ENCODE data around the gene PTPRCAP.
"Not testable (repeated sequence)": the region's sequence is repeated elsewhere in the genome, so short reads cannot be mapped to it uniquely, and the experiment has no call there.

PTPRCAP gene

DNA sequence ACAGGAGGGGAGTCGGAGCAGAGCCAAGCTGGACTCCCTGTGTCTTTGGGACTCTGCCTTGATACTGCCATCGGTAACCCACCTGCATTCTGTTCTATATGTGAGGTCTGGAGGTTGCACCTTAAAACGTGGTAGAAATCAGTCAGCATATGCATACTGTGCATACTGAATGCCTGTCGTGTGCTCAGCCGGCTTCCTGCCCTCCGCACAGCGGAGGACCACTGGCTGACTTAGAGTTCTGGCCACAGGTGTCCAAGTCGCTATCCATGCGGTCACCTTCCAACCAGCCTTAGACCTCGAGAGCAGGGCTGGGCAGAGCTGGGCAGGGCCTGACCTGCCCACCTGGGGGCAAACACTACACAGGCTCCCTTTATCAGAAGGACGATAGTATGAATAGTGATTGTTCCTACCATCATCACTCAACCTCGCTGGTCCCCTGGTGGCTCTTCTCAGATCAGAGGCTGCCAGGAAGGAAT, 29.8 kb downstream of the PTPRCAP start:
- DNase-seq: peak; percentile 31

- DNase-seq: peak; percentile 52
These were observed 30.4 kb downstream of the PTPRCAP start for GRCh38 chr11:67406969-67407687.

- DNase-seq: no peak
These were observed 31.0 kb downstream of the PTPRCAP start for GRCh38 chr11:67406420-67406968.

DNA sequence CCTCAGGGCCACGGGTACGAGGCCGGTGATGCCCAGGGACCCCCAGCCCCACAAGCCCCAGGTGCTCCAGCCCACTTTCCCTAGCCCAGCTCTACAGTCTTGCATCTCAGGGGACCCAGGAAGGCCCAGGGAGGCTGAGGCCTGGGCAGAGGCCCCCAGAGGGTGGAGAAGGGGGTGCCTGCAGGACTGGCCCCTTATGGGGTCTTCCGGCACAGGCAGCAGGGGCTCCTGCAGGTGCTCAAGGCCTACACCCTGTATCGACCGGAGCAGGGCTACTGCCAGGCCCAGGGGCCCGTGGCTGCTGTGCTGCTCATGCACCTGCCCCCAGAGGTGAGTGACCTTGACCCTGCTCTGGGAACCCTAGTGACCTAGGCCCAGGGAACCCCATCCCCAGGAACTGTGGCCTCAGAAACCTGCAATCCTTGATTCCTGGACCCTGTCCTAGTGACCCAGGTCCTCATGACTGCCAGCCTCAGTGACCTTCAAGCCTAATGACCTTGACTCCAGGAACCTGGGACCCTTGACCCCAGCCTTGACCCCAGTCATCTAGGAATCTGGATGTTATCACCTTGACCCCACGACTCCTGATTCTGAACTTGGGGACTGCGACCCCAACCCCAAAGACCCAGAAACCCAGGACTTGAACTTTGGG, 31.7 kb downstream of the PTPRCAP start:
- no peak for DNase-seq

DNA sequence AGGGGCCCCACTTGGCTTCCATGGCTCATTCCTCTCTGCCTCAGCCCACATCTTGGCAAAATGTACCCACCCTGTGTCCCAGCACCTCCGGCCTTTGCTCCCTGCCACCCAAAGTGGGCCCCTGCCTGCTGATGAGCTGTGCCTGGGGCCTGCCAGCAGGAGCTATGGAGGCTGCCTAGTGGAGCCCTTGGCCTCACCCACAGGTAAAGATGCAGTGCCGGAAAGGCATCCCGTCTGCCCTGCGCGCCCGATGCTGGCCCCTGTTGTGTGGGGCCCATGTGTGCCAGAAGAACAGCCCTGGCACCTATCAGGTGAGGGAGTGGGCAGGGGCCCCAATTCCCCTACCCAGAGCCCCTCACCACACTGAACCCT, 32.3 kb downstream of the PTPRCAP start:
- DNase-seq: peak; percentile 34

- peak; percentile 54 for DNase-seq
These were observed 32.8 kb downstream of the PTPRCAP start for GRCh38 chr11:67404515-67405195.

- not testable (repeated sequence) for DNase-seq
These were observed 34.4 kb downstream of the PTPRCAP start for GRCh38 chr11:67403085-67403484.

GRCh38 chr11:67402192-67402839, 35.2 kb downstream of the PTPRCAP start:
- not testable (repeated sequence) for DNase-seq

DNA sequence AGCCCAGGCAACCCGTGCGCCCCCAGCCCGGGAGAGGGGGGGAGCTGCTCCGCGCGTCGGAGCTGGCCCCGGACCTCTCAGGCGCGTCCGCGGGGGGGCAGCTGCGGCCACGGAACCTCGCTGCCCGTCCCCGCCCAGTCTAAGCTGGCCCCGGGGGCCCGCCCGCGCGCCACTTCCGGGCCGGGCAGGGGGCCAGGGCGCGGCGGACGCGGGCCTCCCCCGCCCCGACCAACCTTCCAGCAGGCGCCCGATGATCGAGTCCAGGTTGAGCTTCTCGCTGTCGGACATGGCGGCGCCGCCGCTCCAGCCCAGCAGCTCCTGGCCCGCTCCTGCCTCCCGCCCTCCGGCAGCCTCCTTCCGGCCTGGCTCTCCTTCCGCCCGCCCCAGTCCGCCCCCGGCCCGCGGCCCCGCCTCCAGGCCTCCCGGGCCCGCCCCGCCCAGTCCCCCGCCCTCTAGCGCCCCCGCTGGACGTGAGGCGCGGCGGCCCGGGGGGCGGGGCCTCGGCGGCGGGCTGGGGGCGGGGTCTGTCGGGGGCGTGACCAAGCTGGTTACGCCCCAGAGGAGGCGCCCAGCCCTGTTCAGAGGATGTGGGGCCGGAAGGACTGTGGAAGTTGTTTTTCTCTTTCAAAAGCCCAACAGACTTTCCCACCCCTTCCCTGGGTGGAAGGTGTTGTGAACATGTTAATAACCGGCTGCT, 35.8 kb downstream of the PTPRCAP start, which contains the start of gene PPP1CA:
Gene PPP1CA (minus strand): TSS at position 364 of the 697 bp plus-strand sequence. CDS start 76 bp downstream, at position 288.
- DNase-seq: peak; percentile 96

GRCh38 chr11:67400942-67401494, 36.5 kb downstream of the PTPRCAP start:
- no peak for DNase-seq

- DNase-seq: peak; percentile 31
These were observed 37.1 kb downstream of the PTPRCAP start for GRCh38 chr11:67400251-67400941.

DNA sequence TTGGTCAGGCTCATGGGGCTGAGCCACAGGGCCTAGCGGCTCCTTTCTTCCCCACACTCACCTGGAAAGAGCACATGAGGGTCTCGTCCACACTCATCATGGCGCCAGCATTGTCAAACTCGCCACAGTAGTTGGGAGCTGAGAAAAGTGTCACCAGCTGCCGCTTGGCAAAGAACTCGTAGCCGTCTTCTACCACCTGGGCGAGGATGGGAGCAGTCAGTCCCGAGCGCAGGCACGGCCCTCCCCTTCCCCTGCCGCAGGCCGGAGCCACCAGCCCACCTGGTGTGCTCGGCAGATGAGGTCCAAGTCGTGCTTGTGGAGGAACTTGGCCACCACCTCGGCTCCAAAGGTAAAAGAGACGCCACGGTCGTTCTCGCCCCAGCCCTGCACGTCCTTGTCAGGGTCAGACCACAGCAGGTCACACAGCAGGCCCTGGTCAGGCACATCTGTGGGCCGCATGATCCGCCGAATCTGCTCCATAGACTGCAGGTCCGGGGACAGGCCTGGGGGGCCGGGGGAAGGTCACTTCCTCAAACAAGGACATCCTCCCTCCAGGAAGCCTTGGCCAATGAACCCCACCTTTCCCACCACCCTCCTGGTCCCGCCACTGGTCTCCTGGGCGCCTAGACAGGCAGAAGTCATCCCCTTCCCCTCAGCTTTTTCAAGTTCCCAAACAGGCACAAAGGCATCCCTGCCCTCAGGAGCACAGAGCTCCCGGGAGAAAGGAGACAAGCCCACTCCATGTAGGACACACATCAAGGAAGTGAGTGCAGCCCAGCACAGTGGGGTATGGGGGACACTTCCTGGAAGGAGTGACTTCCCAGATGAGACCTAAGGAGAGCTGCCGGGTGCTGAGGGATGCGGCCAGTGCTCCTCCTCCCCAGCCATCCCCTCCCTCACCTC, 38.6 kb downstream of the PTPRCAP start:
- DNase-seq: no peak

DNA sequence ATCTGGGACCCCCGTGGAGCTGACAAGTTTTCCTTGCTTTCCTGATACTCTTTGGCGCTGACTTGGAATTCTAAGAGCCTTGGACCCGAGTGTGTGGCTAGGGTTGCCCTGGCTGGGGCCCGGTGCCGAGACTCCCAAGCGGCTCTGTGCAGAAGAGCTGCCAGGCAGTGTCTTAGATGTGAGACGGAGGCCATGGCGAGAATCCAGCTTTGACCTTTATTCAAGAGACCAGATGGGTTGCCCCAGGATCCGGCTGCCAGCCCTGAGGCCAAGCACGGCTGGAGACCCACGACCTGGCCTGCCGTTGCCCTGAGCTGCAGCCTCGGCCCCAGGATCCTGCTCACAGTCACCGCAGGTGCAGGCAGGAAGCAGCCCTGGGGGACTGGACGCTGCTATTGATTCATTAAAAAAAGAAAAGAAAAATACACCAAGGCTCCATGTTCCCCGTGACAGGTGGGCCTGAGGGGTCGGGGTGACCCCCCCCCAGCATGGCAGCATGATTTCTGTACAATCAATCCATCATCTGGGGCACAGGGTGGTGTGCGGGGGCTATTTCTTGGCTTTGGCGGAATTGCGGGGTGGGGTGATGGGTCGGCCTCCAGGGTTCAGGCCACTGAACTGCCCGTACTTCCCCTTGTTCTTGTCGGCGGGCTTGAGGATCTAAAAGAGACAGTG, 39.4 kb downstream of the PTPRCAP start:
- DNase-seq: no peak

- DNase-seq: no peak
These were observed 39.9 kb downstream of the PTPRCAP start for GRCh38 chr11:67397536-67397935.

DNA sequence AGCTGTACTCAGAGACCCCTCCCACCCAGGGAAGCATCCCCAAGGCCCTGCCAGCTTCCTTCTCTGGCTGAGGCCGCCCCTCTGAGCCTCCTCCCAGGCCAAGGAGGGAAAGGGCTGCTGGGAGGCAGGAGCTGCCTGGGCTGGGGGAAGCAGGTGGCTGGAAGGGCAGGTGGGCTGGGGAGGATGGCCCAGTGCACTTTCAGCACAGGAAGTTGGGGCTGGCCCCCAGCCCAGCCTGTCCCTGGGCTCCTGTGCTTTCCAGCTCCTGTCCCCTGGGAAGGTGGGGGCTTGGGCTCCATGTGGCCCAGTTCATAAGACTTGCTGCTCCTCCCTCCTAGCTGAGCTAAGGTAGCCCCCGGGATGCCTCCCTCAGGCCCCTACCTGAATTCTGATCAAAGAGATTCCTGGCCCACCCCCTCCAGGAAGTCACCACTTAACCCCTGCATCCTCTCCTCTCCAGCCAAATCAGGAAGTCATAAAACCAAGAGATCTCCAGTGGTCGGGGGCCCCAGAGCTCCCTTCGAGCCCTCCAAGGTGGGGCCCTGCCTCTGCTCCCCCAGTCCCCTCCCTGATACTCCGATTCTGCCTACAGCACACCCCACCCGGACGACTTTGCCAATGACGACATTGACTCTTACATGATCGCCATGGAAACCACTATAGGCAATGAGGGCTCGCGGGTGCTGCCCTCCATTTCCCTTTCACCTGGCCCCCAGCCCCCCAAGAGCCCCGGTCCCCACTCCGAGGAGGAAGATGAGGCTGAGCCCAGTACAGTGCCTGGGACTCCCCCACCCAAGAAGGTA, 40.7 kb downstream of the PTPRCAP start:
- DNase-seq: no peak

DNA sequence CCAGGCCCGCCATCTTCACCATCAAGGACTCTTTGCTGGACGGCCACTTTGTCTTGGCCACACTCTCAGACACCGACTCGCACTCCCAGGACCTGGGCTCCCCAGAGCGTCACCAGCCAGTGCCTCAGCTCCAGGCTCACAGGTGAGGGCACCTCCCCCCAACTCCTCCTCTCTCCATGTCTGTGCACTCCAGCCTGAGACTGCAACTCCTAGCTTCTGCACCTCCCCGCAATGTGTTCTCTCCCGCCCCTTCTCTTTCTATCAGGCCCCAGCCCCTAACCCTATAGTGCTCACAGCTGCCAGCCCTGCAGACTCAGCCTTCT, 41.3 kb downstream of the PTPRCAP start:
- DNase-seq: no peak

DNA sequence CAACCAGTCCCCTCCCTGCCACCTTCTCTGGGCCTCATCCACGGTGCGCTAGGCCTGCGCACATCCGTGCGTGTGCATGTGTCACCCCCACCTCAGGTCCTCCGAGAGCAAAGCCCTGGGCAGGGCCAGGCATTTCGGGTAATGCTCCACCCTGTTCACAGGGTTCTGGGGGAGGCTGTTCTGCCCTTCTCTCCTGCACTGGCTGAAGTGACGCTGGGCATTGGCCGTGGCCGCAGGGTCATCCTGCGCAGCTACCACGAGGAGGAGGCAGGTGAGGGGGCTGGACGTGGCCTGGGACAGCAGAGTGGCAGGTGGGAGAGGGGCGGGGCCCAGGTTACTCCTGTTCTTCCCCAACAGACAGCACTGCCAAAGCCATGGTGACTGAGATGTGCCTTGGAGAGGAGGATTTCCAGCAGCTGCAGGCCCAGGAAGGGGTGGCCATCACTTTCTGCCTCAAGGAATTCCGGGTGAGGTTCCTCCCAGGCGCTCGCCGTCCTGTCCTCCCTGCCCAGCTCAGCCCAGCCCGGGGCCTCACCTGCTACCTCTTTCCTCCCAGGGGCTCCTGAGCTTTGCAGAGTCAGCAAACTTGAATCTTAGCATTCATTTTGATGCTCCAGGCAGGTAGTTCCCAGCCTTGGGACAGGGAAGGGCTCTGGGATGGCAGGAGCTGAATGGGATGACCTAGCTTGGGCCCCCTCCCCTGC, 41.8 kb downstream of the PTPRCAP start:
- DNase-seq: no peak

DNA sequence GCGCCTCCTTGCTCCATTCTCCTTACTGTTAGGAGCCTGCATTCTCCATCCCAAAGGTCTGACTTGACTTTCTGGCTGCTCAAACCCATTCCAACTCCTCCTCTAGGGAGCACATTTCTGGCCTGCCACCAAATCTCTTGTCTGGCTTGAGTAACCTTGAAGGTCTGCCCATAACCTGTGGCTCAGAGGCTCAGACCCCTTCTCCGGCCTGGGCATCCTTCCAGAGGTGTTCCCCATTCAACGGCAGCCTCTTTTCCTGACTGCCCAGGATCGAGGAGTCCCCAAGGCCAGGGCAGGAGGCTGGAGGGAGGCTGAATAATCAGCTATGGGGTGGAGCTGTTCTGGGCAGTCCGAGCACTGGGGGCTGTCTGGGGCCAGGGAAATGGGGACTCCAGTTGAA, 43.5 kb downstream of the PTPRCAP start:
- no peak for DNase-seq

Data from activated T-cell treated with anti-CD3 and anti-CD28 coated beads, Interleukin-2, amount 50 U/mL, for 1 hour (primary cell).